OCI-LY1 (cell line): ENCODE results near the gene GBX1.

Experiments used
- CTCF ChIP-seq: fragments of 200-600 bp; sonication (generic), shearing (Covaris generic); IDR thresholded peaks from 2 replicates; pipeline ENCODE4 v1.5.1; 2017; ENCODE audit warnings: mild to moderate bottlenecking, antibody characterized with exemption, low read length, moderate library complexity, mixed read lengths
- EZH2 ChIP-seq: fragments of 200-600 bp; sonication (generic), shearing (Covaris generic); IDR thresholded peaks from 2 replicates; pipeline ENCODE4 v1.8.0; 2017; ENCODE audit warnings: borderline replicate concordance, mixed run types, mild to moderate bottlenecking, antibody characterized with exemption, low read length, moderate library complexity, mixed read lengths

- no peak for TF ChIP-seq CTCF
- no peak for TF ChIP-seq EZH2
These were observed 35.3 kb upstream of the GBX1 start for GRCh38 chr7:151202836-151203235.
